Bladder microvascular endothelial cell (primary cell): ENCODE data around the gene CYSLTR1. TPM values are rescaled to one million over a fixed set of nuclear protein-coding genes. Genes with fewer than 3 reads are reported as not detected.

ENCODE experiments used
- total RNA-seq: library from RNA; depleted of rRNA; stranded (reverse); fragments of >200 nt; gene quantifications from 2 replicates; pipeline ENCODE4 v1.2.3, GENCODE V29; 2014

Gene CYSLTR1, protein sequence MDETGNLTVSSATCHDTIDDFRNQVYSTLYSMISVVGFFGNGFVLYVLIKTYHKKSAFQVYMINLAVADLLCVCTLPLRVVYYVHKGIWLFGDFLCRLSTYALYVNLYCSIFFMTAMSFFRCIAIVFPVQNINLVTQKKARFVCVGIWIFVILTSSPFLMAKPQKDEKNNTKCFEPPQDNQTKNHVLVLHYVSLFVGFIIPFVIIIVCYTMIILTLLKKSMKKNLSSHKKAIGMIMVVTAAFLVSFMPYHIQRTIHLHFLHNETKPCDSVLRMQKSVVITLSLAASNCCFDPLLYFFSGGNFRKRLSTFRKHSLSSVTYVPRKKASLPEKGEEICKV
- 0.81 TPM in 1 of 2 replicates, not detected in the other for total RNA-seq

DNA sequence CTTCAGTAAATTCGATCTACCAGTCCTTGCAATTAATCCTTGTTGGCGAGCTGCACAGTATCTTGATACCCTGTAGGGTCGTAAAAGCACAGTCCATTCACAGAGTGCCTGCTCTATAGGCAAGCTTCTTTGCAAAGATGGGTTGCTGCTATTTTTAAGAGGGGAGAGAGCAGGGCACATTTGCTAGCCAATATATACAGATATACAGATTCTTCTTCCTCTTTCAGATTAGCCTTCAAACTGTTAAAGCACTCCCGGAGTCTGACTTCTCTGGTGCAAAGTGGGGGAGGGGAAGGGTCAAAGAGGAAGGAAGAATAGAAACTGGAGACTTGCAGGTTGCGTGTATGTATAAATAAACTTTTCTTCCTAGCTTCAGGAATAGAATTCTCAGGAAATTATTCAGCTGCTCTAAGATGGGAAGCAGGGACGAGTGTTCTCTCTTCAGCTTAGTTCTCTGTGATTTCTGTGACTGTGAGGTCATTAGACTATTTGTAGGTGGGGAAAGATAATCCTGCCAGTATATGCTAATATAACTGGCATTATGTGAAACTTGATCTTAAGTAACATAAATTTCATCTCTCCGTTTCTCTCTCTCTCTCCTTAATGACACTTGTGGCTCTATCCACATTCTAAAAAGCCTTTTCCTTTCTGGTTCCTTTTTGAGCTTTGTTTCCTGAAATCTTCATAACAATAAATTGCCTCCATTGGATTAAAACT is at the start of gene CYSLTR1:
CYSLTR1 (minus strand) TSS at position 242 of the 717 bp plus-strand sequence. CDS start 53,865 bp downstream, outside the sequence.

Other genes starting within 250 kb of the CYSLTR1 start
- 178 and 261 TPM in 2 replicates for gene PGK1, start 223.4 kb downstream of the CYSLTR1 start, total RNA-seq
- 15.5 and 19.1 TPM in 2 replicates for gene TAF9B, start 188.0 kb downstream of the CYSLTR1 start, total RNA-seq